GM23338 (cell line): ENCODE measurements around the gene KIRREL3.

Experiments used
- CREB1 ChIP-seq: fragments of 250-450 bp; sonication (Bioruptor Pico); IDR thresholded peaks from 2 replicates; pipeline ENCODE4 v1.5.0; 2020; ENCODE audit warnings: low read depth, mild to moderate bottlenecking, moderate library complexity
- ETS1 ChIP-seq: IDR thresholded peaks from 2 replicates; pipeline ENCODE4 v1.6.1; 2016; ENCODE audit warnings: antibody characterized with exemption
- EZH2 ChIP-seq: fragments of 200-600 bp; sonication (generic); IDR thresholded peaks from one replicate; pipeline ENCODE4 v1.8.0; 2017; ENCODE audit warnings: antibody characterized with exemption, mild to moderate bottlenecking, low read depth; ENCODE audit not compliant: unreplicated experiment
- EZH2phosphoT487 ChIP-seq: fragments of 200-600 bp; sonication (generic); IDR thresholded peaks from one replicate; pipeline ENCODE4 v1.8.1; 2018; ENCODE audit warnings: antibody characterized with exemption; ENCODE audit not compliant: unreplicated experiment
- JUNB ChIP-seq: IDR thresholded peaks from one replicate; pipeline ENCODE4 v1.6.1; 2016; ENCODE audit warnings: antibody characterized with exemption; ENCODE audit not compliant: unreplicated experiment
- NANOG ChIP-seq: IDR thresholded peaks from 2 replicates; pipeline ENCODE4 v1.6.1; 2016; ENCODE audit warnings: antibody characterized with exemption, borderline replicate concordance
- POLR2AphosphoS5 ChIP-seq: IDR thresholded peaks from 2 replicates; pipeline ENCODE4 v1.6.1; 2016; ENCODE audit warnings: antibody characterized with exemption, low read depth
- REST ChIP-seq: IDR thresholded peaks from one replicate; pipeline ENCODE4 v1.6.1; 2018; ENCODE audit warnings: antibody characterized with exemption; ENCODE audit not compliant: unreplicated experiment
- STAT1 ChIP-seq: IDR thresholded peaks from one replicate; pipeline ENCODE4 v1.6.1; 2016; ENCODE audit warnings: antibody characterized with exemption; ENCODE audit not compliant: unreplicated experiment
- ZNF114 ChIP-seq: fragments of 250-450 bp; sonication (Bioruptor Pico); IDR thresholded peaks from 2 replicates; pipeline ENCODE4 v1.5.0; 2020; ENCODE audit warnings: mild to moderate bottlenecking, moderate library complexity
- ZNF331 ChIP-seq: fragments of 250-450 bp; sonication (Bioruptor Pico); IDR thresholded peaks from 2 replicates; pipeline ENCODE4 v1.5.0; 2020; ENCODE audit warnings: low read depth, mild to moderate bottlenecking, moderate library complexity
- TF ChIP-seq, protein P1 (sequence below), 2 experiments: fragments of 200-600 bp in 1 of 2; sonication (generic) in 1 of 2; conservative IDR thresholded peaks; 2 replicates each; pipeline versions ENCODE4 v1.5.1 to v1.6.1; 2016 to 2017; ENCODE audit warnings: antibody characterized with exemption in 2 of 2, low read depth in 2 of 2, mild to moderate bottlenecking in 2 of 2, moderate library complexity in 1 of 2

GRCh38 chr11:126488591-126489370 lies 511.8 kb downstream of the KIRREL3 start:
- no peak for TF ChIP-seq EZH2
- TF ChIP-seq, protein P1, sequence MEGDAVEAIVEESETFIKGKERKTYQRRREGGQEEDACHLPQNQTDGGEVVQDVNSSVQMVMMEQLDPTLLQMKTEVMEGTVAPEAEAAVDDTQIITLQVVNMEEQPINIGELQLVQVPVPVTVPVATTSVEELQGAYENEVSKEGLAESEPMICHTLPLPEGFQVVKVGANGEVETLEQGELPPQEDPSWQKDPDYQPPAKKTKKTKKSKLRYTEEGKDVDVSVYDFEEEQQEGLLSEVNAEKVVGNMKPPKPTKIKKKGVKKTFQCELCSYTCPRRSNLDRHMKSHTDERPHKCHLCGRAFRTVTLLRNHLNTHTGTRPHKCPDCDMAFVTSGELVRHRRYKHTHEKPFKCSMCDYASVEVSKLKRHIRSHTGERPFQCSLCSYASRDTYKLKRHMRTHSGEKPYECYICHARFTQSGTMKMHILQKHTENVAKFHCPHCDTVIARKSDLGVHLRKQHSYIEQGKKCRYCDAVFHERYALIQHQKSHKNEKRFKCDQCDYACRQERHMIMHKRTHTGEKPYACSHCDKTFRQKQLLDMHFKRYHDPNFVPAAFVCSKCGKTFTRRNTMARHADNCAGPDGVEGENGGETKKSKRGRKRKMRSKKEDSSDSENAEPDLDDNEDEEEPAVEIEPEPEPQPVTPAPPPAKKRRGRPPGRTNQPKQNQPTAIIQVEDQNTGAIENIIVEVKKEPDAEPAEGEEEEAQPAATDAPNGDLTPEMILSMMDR (conservative IDR thresholded peaks at IDR 0.05; ENCODE audit: low read depth in 2 of 2), result no peak
- TF ChIP-seq POLR2AphosphoS5, result no peak
- TF ChIP-seq ETS1, result no peak
- TF ChIP-seq REST, result no peak
- TF ChIP-seq ZNF331 (CRISPR knock-in tag), result no peak
- no peak for TF ChIP-seq EZH2phosphoT487
- TF ChIP-seq ZNF114 (CRISPR knock-in tag), result no peak
- TF ChIP-seq STAT1, result no peak
- TF ChIP-seq JUNB, result no peak
- TF ChIP-seq NANOG, result no peak
- TF ChIP-seq CREB1 (CRISPR knock-in tag), result no peak
